PC-3 (cell line): ENCODE results near the gene AOAH. TPM values are rescaled to one million over a fixed set of nuclear protein-coding genes. Genes with fewer than 3 reads are reported as not detected.

Experiments used
- ATAC-seq: fragments of 200-7000 bp; cut with Tn5 transposase; 2 replicates; pipeline ENCODE4 v1.9.1; 2020; ENCODE audit warnings: mild to moderate bottlenecking, moderate library complexity
- BruUV-seq: library from RNA; stranded (reverse); fragments of 400-500 nt; replicated peaks from 2 replicates; lab custom pipeline; 2021; lab: Mats Ljungman, UMichigan
- CTCF ChIA-PET: fragments of 300-600 bp; sonication (Branson Sonifier 250); formaldehyde crosslinking; loops from one replicate; lab custom pipeline; 2022; ENCODE audit warnings: antibody characterized with exemption; lab: Charles Lee
- POLR2A ChIA-PET: fragments of 300-600 bp; sonication (Branson Sonifier 250); formaldehyde crosslinking; loops from one replicate; lab custom pipeline; 2022; ENCODE audit warnings: antibody characterized with exemption; ENCODE audit not compliant: unreplicated experiment; lab: Charles Lee
- DNase-seq: peaks from one replicate; pipeline ENCODE4 v3.0.0-alpha.2; 2015
- H2AFZ ChIP-seq: fragments of 300-600 bp; sonication (generic); 2 replicates; pipeline ENCODE4 v1.6.0; 2016; ENCODE audit warnings: antibody characterized with exemption, low read length
- H3F3A ChIP-seq: fragments of 300-600 bp; sonication (generic); one replicate; pipeline ENCODE4 v1.6.0; 2017; ENCODE audit warnings: antibody characterized with exemption, low read length, control low read depth, mild to moderate bottlenecking; ENCODE audit not compliant: unreplicated experiment
- H3K27ac ChIP-seq: fragments of 300-600 bp; sonication (generic); 2 replicates; pipeline ENCODE4 v1.5.1; 2016; ENCODE audit warnings: mild to moderate bottlenecking, low read length
- H3K27me3 ChIP-seq: fragments of 300-600 bp; sonication (generic); 2 replicates; pipeline ENCODE4 v1.6.1; 2016; ENCODE audit warnings: low read length, mixed read lengths
- H3K36me3 ChIP-seq: fragments of 300-600 bp; sonication (generic); 2 replicates; pipeline ENCODE4 v1.6.1; 2016; ENCODE audit warnings: low read depth, mixed run types, low read length, mixed read lengths
- H3K4me1 ChIP-seq: fragments of 300-600 bp; sonication (generic); 2 replicates; pipeline ENCODE4 v1.5.1; 2016; ENCODE audit warnings: low read length; ENCODE audit not compliant: insufficient read depth
- H3K4me2 ChIP-seq: fragments of 300-600 bp; sonication (generic); 2 replicates; pipeline ENCODE4 v1.6.0; 2016; ENCODE audit warnings: low read length
- H3K4me3 ChIP-seq: fragments of 300-600 bp; sonication (generic); 2 replicates; pipeline ENCODE4 v1.5.1; 2016; ENCODE audit warnings: mild to moderate bottlenecking, low read length, mixed read lengths
- H3K79me2 ChIP-seq: fragments of 300-600 bp; sonication (generic); 2 replicates; pipeline ENCODE4 v1.6.1; 2017; ENCODE audit warnings: low read length, mixed read lengths
- H3K9ac ChIP-seq: fragments of 300-600 bp; sonication (generic); 2 replicates; pipeline ENCODE4 v1.6.0; 2016; ENCODE audit warnings: mild to moderate bottlenecking, low read length
- H3K9me2 ChIP-seq: fragments of 300-600 bp; sonication (generic); replicated peaks from 2 replicates; pipeline ENCODE4 v1.6.1; 2016; ENCODE audit warnings: mixed run types, low read length, mixed read lengths
- H3K9me3 ChIP-seq: fragments of 300-600 bp; sonication (generic); 2 replicates; pipeline ENCODE4 v1.6.1; 2016; ENCODE audit warnings: low read length, mixed read lengths
- H4K20me1 ChIP-seq: fragments of 300-600 bp; sonication (generic); 2 replicates; pipeline ENCODE4 v1.6.1; 2016; ENCODE audit warnings: low read length, mixed read lengths
- CTCF ChIP-seq: fragments of 300-600 bp; sonication (generic); conservative IDR thresholded peaks from 2 replicates; pipeline ENCODE4 v1.5.1; 2017; ENCODE audit warnings: antibody characterized with exemption, low read depth, mild to moderate bottlenecking, low read length
- EZH2 ChIP-seq: fragments of 300-600 bp; sonication (generic); IDR thresholded peaks from one replicate; pipeline ENCODE4 v1.6.1; 2017; ENCODE audit warnings: antibody characterized with exemption, mild to moderate bottlenecking, low read length; ENCODE audit not compliant: unreplicated experiment
- EZH2phosphoT487 ChIP-seq: fragments of 300-600 bp; sonication (generic); IDR thresholded peaks from 2 replicates; pipeline ENCODE4 v1.6.1; 2018; ENCODE audit warnings: mild to moderate bottlenecking, antibody characterized with exemption, low read length, borderline replicate concordance
- intact Hi-C: fragments of 100-400 bp; cut with micrococcal nuclease; formaldehyde crosslinking; loops from 2 replicates; pipeline ENCODE4 v1.9.0; 2023
- total RNA-seq: library from RNA; depleted of rRNA; stranded (reverse); fragments of >200 nt; gene quantifications from 2 replicates; pipeline ENCODE4 v1.2.3, GENCODE V29; 2014

AOAH gene
- total RNA-seq, 1 experiment from 2014 or later, result not detected

- H3K4me1 ChIP-seq, result no peaks in the 10 kb centered on the region
- peaks cover 9% of the 10 kb centered on the region for H3K27me3 ChIP-seq
- H3K9ac ChIP-seq, result no peak overlapping the region
- DNase-seq (no peak), ATAC-seq (no peak)
- H2AFZ ChIP-seq, result no peak overlapping the region
- no TSS peak for BruUV-seq
- TF ChIP-seq EZH2phosphoT487, result no peak
- no peak for TF ChIP-seq CTCF
- TF ChIP-seq EZH2, result no peak
- no peaks in the 10 kb centered on the region for H3K9me2 ChIP-seq
- no peaks in the 10 kb centered on the region for H3K36me3 ChIP-seq
- ChIA-PET CTCF (no interaction called here), POLR2A (no interaction called here)
- no peaks in the 10 kb centered on the region for H3K9me3 ChIP-seq
- no peak overlapping the region for H3K27ac ChIP-seq
- no peaks in the 10 kb centered on the region for H3K79me2 ChIP-seq
- H3K4me2 ChIP-seq, result no peak overlapping the region
- intact Hi-C loops, result no loop called here
- H4K20me1 ChIP-seq, result no peaks in the 10 kb centered on the region
- no peaks in the 10 kb centered on the region for H3F3A ChIP-seq
- H3K4me3 ChIP-seq, result no peak overlapping the region
Observed at GRCh38 chr7:36758879-36759278, 34.6 kb upstream of the AOAH start.

GRCh38 chr7:36755484-36755883 lies 31.2 kb upstream of the AOAH start:
- H3K27me3 ChIP-seq, result peaks cover 9% of the 10 kb centered on the region
- ChIA-PET CTCF (no interaction called here), POLR2A (no interaction called here)
- TF ChIP-seq EZH2 (no peak), CTCF (no peak)
- H3K4me3 ChIP-seq, result no peak overlapping the region
- no peak overlapping the region for H2AFZ ChIP-seq
- H3K4me1 ChIP-seq, result no peaks in the 10 kb centered on the region
- no peak overlapping the region for H3K9ac ChIP-seq
- intact Hi-C loops, result no loop called here
- no TSS peak for BruUV-seq
- H3K79me2 ChIP-seq, result no peaks in the 10 kb centered on the region
- no peaks in the 10 kb centered on the region for H3K9me2 ChIP-seq
- no peaks in the 10 kb centered on the region for H3F3A ChIP-seq
- no peak overlapping the region for H3K27ac ChIP-seq
- H3K9me3 ChIP-seq, result no peaks in the 10 kb centered on the region
- H3K36me3 ChIP-seq, result no peaks in the 10 kb centered on the region
- ATAC-seq (no peak), DNase-seq (no peak)
- no peaks in the 10 kb centered on the region for H4K20me1 ChIP-seq
- no peak overlapping the region for H3K4me2 ChIP-seq

- Histone ChIP-seq H3K27ac (no peak overlapping the region), H3F3A (no peaks in the 10 kb centered on the region), H3K9ac (no peak overlapping the region), H3K4me2 (no peak overlapping the region), H3K79me2 (no peaks in the 10 kb centered on the region), H3K9me2 (no peaks in the 10 kb centered on the region), H3K36me3 (no peaks in the 10 kb centered on the region), H3K27me3 (peaks cover 23% of the 10 kb centered on the region), H4K20me1 (no peaks in the 10 kb centered on the region), H3K9me3 (no peaks in the 10 kb centered on the region), H2AFZ (no peak overlapping the region), H3K4me3 (no peak overlapping the region), H3K4me1 (no peaks in the 10 kb centered on the region)
- BruUV-seq, result no TSS peak
- intact Hi-C loops, result no loop called here
- no peak for DNase-seq
- ChIA-PET CTCF (no interaction called here), POLR2A (no interaction called here)
- TF ChIP-seq EZH2phosphoT487 (no peak), CTCF (no peak), EZH2 (no peak)
- no peak for ATAC-seq
Observed at GRCh38 chr7:36752026-36752711, 27.9 kb upstream of the AOAH start.
